Limb (tissue), 2 donors: ENCODE data around the gene RPA3.
"Not testable (repeated sequence)": the region's sequence is repeated elsewhere in the genome, so short reads cannot be mapped to it uniquely, and the experiment has no call there.

Source experiments
- DNase-seq, 2 donors: peaks; one replicate each; pipeline ENCODE4 v3.0.0-alpha.2; 2016; ENCODE audit errors: extremely low spot score in 2 of 2

The RPA3 gene

DNA sequence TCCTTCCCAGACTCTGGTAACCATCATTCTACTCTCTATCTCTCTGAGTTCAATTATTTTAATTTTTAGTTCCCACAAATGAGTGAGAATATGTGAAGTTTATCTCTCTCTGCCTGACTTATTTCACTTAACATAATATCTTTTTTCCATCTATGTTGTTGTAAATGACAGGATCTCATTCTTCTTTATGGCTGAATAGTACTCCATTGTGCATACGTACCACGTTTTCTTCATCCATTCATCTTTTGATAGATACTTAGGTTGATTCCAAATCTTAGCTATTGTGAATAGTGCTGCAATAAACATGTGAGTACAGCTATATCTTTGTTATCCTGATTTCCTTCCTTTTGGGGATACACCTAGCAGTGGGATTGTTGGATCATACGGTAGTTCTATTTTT, 23.9 kb downstream of the RPA3 start:
- no peak for DNase-seq

DNA sequence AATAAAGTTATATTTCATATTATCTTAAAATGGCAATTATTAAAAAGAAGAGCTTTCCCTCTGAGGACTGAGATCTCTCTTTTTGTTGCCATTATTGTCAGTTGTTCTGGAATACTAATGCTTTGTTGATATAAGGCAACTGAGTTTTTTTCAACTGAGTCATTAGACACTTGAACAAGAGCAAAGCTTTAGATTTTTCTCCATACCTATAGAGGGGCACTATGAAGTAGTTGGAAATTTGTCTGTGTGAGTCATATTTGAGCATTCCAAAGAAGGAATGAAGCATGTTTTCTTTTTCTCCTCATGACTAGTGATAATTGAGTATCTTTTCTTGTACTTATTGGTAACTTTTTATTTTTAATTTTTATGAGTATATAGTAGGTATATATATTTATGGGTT, 24.5 kb downstream of the RPA3 start:
- no peak for DNase-seq

DNA sequence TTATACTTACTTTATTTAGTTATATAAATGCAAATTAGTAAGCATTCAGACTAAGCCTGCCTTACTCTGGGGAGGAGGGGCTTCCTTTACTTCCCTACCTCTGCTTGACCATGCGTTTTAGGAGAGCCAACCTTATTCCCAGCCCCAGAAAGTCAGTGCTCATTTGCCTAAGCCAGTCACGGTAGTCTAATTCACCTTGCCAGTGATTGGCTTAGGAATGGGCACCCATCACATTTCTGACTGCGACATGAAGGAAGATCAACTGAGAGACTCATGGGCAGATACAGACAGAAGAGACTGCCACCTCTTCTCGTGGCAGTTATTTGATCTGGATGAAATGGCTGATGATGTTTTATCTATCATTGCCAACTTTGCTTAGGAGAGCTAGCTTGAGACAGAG, 29.5 kb downstream of the RPA3 start:
- DNase-seq = no peak

DNA sequence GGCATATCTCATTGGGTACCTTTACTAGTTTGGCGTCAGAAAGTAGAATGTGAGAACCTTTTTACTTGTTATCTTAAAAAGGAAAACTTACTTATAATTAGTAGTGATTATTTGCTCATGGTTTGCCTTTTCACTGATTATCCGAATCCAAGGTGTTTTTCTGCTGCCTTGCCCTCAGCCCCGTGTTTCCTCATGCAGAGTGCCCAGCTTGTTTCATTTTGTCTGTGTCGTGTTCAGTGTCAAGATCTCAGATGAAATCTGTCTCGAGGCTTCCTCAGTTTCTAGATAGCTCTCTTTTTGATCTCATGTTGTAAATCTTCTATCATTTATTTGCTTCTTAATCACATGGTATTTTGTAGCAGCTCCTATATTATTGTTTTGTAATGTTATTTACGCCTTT, 30.1 kb downstream of the RPA3 start:
- DNase-seq = no peak

DNA sequence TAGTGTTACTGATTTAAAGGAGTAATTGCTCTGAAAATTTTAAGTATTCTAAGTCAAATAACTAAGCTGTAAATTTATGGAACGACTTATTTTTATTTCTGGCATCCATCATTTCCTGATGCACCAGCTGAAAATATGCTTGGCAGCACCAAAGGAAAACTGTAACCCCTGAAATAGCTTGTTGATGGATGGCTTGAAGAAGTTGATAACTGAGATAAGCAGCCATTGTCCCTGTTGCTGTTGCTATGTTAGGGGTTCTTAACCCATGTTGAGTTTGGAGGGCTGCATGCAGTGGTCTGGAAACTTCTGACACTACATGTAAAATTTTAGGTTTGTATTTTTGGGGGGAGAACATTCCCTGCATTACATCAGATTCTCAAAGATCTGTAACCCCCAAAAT, 30.6 kb downstream of the RPA3 start:
- DNase-seq = no peak

DNA sequence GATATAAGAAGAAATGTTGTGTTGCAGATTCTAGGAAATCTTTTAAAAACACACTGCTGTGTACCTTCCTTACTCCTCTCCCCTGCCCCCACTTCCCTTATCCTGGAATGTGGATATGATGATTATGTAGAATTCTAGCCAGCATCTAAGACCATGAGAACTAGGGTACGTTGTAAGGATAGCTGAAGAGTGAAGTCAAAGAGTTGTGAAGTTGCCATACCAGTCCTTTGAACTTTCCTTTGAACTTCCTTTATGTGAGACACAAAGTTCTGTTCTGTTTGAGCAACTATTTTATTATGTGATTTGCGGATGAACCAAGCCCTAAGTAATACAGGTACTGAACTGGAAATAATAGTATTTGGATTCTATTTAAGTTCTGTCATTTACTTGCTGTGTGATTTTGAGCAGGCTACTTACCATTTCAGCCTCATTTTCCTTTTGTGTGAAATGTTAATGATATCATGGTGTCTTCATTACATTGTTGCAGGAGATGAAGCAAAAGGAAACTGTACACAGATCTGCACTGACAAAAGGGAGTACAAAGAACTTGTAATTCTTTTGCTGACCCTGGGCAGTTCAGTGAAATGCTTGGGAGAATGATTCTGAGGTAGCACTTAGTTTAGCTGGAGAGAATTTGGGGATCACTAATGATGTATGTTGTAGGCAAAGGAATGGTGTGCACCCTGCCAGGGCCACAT, 31.4 kb downstream of the RPA3 start:
- no peak for DNase-seq

DNA sequence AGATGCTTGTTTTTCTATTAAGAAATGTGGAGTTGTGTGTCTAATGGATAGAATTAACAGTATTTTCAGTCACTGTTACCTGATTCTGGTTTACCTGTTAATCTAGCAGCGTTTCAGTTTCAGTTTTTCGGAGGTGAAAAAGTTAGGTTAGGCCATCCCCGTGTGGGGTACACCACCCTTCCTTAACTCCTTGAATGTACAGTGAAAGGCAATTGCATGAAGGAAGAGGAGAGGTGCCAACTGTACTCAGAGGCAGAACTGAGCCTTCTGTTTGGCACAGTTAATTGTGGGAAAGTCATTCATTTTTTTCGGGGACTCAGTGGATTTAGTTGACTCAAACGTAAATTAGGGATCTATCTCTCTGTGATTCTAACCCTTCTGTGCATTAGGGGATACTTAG, 35.5 kb downstream of the RPA3 start:
- DNase-seq = no peak

DNA sequence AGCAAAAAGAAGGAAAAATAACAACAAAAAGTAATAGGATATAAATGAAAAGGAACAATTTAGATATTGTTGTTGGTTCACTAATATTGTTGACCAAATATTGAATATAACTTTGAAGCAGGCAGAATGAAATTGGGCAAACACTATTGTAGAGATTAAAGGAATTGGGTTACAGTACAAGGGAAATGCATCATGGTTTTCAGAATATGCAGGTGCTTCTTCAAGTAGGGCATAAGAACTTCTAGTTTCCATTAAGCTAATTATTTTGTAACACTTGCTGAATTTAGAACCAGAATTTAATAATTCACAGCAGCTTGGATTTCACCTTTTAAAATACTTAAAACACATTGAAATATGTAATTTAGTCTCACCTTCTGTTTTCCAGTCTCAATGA, 36.5 kb downstream of the RPA3 start:
- DNase-seq = no peak

DNA sequence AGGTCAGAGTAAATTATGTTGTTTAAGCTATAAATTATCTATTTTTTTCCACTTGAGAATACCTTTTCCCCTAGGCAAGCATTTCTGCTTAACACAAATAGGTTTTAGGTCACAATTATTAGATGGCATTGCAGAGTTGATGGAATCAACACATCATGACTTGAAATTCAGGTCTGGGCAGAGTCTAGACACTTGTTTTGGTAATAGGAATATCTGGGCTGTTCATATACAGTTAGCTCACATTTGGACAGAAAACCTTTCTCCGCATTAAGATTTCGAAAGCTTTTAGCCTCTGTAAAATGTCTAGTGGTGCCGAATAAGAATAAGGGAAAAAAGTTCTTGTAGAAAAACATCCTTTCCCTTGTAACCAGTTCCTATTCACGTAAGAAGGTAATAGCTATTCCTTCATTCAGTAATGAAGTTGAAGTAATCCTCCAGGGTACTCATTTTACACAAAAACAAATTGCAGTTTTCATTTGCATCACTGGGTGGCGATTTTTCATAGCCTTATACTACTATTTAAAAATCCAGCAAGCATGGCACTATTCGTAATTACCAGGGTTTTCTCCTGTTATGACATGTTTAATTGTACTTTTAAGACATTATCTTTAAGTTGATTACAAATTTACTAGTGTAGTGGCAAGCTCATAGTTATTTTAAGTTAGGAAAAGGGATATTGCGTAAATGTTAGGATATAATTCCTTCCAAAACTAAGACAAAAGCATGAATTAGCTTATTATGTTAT, 37.0 kb downstream of the RPA3 start:
- DNase-seq = peak in 1 of 2 donors; percentile 83

DNA sequence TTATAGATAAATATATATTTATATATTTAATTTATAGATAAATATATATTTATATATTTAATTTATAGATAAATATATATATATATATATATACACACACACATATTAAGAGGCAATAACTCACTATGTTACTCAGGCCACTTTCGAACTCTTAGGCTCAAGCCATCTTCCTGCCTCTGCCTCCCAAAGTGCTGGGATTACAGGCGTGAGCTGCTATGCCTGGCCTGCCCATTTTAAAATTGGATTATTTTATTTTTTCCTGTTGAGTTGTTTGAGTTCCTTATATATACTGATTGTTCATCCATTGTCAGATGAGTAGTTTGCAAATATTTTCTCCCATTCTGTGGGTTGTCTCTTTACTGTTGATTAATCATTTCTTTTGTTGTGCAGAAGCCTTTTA, 38.8 kb downstream of the RPA3 start:
- not testable (repeated sequence) for DNase-seq

DNA sequence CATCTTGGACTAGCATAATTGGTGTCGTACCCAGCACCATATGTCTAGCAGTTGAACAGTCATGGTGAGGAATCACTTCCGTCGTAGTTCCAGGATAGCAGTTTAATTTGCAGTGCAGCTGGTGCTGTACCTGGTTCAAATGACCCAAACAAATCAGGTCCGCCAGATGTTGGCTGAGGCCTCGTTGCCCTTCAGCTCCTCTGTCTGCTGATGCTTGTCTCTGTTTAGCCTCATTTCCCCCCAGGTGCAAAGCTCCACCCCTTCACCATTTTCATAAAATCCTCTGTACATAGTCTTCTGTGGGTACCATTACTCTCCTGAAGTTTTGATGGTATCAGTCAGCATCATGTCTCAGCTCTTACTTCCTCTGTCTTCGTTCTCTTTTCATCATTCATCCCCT, 42.7 kb downstream of the RPA3 start:
- DNase-seq = no peak

DNA sequence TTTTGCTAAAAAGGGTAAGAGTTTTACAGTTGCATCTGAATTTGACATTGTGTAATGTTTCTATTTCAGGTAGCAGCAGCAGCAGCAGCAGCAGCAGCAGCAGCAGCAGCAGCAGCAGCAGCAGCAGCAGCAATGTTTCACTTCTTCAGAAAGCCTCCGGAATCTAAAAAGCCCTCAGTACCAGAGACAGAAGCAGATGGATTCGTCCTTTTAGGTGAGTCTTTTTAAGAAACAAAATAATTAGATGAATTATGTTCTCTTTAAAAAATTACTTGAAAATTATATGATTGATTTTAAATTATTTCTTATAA, 45.2 kb downstream of the RPA3 start:
- no peak for DNase-seq

DNA sequence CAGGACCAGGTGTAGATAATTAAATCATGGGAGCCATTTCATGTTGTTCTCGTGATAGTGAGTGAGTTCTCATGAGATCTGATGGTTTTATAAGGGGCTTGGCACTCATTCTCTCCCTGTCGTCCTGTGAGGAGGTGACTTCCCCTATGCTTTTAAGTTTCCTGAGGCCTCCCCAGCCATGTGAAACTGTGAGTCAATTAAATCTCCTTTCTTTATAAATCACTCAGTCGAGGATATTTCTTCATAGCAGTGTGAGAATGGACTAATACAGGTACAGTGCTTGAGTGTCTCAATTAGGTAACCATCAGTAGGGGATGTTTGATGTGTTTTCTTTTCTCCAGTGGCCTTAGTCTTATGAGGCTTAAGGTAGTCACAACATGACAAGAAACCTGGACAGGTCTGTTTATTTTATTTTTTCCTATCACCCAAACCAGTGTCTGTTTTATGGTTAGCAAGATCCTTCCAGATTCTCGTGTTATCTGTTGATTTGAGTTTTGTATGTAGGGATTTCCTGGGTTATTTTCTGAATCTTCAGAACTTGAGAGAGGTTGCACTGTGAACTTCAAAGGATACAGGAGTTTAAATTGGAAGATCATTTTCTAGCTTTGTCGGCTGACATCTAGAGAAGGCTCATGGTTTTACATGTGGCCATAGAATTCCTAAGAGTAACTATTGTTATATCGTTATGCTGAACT, 45.7 kb downstream of the RPA3 start:
- DNase-seq = no peak

DNA sequence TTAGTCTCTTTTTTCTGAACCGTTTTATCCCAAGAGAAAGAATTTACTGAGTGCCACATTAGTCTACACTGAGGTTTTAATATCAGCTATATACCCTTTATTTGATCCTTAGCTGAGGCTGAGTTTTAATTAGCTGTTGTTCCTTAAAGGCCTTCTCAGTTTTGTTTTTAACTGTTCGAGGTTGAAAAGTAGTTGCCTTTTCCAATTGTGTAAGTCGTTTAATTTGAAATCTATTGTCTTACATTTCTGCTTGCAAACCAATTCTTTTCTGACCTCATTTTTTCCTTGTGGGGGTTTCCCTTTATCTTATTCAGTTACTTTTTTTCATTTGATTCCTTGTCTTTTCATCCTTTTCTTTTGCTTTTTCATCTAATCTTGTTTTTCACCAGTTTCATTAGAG, 47.0 kb downstream of the RPA3 start:
- no peak for DNase-seq

DNA sequence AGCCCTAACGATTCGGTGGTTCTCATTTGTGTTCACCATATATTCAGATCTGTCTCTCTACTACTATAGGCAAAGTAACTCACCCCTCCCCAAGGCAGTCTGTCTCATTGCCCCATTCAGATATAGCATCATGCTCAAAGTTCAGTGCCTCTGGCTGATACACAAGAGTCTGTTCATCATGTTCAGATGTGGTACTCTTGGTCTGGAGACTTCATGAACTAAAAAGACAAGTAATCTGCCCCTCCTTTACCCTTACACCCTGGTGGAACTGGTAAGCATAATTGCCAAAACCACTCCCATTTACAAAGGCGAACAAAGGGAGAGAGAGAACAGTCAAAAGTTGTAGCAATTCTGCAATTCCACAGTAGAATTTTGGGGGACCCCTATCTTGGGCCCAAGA, 47.9 kb downstream of the RPA3 start:
- DNase-seq = no peak

DNA sequence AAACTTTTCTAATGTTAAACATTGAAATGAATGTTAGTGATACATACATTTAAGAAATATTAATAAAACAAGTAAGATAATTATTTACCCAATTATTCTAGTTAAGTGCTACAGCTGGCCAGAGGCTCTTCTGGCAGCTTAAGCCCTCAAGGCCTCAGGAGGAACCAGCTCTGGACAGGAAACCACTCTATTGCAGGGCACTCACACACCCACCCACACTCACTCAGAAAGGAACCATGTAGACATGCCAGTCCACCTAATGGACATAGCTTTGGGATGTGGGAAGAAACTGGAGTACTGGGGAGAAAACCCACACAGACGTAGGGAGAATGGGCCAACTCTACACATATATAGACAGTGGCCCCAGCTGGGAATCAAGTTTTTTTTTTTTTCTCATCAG, 49.7 kb downstream of the RPA3 start:
- DNase-seq = no peak

DNA sequence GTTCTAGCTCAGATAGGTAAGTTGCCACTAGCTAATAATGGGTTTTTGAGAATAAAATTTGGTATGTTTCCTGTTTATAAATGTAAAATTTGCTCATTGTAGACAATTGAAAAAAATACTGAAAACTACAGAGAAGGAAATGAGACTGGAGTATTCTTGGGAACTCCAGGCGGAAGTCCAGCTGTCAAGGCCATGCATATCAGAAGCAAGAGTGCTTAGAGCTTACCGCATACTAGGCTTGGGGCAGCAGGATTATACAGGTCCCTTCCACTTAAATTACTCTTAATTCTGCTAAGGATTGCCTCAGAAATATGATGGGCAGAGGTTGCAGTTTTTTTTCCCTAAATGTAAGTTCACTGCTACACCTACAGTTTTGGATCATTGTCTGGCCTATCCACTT, 51.2 kb downstream of the RPA3 start:
- no peak for DNase-seq

DNA sequence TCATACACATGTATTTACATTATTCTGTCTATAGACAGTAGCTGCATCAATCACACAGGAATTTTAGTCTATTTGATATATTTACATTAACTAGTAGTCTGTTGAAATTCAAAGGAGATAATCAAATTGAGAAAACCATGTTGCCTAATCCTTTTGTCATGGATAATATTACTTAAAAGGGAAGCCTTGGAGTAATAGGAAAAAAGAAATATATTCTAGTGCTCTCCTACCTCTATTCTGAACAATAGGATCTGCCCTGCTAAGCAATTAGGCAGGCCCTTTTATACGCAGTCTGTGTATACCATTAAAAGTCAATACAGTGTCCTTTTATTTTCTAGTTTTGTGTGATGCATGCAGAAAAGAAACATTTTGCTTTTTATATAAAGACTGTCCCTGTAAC, 53.4 kb downstream of the RPA3 start:
- DNase-seq = no peak

DNA sequence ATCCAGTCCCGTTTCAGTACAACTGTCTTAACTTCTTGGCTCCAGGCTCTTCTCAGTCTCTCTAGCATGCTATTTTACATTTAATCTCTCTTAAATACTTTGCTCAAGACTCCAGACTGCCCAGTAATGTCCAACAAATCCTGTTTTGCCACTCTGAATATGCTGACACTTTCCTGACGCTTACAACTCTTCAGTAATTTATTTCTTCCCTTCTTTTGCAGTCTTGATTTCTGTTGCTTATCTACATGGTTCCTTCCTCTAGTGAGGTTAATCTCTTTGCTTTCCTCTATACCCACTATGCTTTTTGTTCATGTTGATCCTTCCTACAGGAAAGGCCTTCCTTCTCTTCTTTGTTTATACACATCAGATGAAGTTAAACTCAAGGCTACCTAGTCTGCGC, 54.1 kb downstream of the RPA3 start:
- DNase-seq = no peak

DNA sequence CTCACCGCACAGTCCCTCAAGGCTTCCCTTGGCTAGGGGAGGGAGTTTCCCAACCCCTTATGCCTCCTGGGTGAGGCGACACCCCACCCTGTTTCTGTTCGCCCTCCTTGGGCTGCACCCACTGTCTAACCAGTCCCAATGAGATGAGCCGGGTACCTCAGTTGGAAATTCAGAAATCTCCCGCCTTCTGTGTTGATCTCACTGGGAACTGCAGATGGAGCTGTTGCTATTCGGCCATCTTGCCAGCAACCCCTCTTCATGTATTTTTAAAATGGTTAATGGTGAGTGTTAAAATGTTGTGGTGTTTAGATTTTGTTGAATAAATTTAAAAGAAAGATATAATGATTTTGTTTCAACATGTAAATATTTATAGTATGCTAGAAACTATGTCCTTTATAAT, 55.9 kb downstream of the RPA3 start:
- peak in 1 of 2 donors; percentile 40 for DNase-seq

DNA sequence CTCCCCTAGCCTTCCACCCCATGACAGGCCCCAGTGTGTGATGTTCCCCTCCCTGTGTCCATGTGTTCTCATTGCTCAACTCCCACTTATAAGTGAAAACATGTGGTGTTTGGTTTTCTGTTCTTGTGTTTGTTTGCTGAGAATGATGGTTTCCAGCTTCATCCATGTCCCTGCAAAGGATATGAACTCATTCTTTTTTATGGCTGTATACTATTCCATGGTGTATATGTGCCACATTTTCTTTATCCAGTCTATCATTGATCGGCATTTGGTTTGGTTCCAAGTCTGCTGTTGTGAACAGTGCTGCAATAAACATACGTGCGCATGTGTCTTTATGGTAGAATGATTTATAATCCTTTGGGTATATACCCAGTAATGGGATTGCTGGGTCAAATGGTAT, 61.9 kb downstream of the RPA3 start:
- not testable (repeated sequence) for DNase-seq

DNA sequence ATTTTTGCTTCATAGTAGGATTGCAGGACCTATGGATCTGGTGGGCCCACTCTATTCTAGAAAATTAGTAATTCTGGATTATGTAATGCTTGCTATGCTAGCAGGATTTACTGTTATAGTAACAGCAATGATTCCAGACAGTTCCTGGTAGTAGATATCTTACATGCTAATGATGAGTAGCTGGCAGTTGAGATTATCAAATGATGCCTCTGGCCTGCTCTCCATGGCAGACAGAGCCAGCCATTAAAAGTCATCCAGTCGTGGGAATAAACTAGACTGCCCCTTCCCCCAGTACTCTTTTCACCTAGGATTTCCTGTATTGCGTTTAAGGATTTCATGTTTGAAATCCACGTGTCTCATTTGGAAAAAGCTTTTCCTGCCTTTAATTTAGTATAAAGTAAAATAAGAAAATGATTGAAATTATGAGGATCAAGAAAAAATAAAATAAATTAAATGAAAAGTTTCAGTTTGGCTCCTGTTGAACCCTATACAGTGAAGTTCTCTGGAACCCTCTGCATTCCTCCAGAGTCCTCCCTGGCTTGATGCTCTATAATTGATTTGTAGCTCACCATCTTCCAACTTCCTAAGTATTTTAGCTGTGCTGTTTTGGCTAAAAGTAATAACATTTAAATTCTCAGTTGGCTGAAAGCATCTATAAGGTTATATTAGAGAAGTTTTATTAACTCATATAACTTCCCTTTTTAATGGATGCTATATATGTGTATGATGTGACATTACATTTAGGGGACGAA, 63.3 kb downstream of the RPA3 start:
- no peak for DNase-seq
